ENCODE data around the gene PHPT1.

- no peak for TF ChIP-seq POLR2A (IDR thresholded peaks at IDR 0.05)
- no peak for TF ChIP-seq CTCF (IDR thresholded peaks at IDR 0.05)
Observed at GRCh38 chr9:136858452-136858843, 9.2 kb downstream of the PHPT1 start.

All from right lobe of liver (tissue), 4 donors.